HG03159 (cell line): Measurements from ENCODE around the gene NSG2.

ENCODE experiments used
- ATAC-seq: cut with Tn5 transposase; IDR thresholded peaks from one replicate; pipeline ENCODE4 v1.9.1; 2021; ENCODE audit warnings: mild to moderate bottlenecking, moderate library complexity; ENCODE audit not compliant: unreplicated experiment

NSG2 gene

DNA sequence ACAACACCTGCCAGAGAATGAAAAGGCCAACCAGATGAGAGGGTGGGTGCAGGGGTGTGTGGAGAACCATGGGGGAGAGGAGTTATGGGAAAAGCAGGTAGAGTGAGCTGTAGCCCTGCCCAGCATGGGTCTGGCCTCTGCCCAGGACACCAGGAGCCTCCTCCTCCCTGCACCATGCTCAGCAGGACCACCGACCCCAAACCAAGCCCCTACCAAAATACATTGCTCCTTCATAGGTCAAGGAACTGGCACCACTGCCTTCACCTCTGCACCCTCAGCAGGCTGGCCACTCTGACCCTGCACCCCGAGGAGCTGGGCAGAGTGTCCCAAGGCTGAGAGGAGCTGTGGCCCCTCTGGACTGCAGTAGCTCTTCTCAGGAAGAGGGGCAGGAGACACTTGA lies 102.0 kb downstream of the NSG2 start:
- no peak for ATAC-seq

DNA sequence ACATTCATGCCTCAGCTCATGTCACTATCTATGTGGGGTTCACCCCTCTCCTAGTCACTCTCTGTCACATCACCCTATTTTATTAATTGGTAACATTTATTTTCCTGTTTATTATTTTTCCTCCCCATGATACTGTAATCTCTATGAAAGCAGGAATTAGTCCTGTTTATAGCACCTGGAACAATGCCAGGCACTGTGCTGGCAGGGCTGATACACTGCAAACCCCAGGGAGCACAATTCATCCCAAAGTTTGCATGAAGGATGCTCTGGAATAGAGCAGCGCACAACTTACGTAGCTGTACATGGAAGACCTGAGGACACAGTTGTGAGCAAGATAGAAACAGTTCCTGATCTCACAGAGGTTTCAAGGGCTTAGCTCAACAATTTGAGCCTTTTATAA lies 103.2 kb downstream of the NSG2 start:
- ATAC-seq, result no peak

DNA sequence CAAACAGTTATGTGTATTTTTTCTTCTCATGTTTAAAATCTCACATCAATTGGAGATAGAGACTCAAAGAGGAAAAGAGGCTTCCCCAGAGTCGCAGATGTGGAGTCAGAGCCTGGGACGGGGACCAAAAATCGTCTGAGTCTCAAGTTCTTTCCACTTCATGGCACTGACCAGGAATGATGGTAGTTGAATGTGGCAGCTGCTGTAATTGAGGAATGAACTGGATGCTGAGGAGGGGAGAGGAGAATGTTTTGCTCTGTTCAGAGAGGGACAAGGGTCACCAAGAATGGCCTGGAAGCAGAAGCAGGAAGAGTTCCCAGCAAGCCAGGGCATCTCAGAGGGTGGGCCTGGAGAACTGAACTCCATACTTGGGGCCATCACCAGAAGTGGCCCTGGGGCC lies 103.9 kb downstream of the NSG2 start:
- ATAC-seq, result no peak

- no peak for ATAC-seq
Observed at GRCh38 chr5:174149989-174150388, 104.5 kb downstream of the NSG2 start.

GRCh38 chr5:174151599-174152181 lies 106.2 kb downstream of the NSG2 start:
- ATAC-seq, result no peak

GRCh38 chr5:174154559-174154958 lies 109.1 kb downstream of the NSG2 start:
- ATAC-seq, result no peak

GRCh38 chr5:174155281-174155680 lies 109.8 kb downstream of the NSG2 start:
- ATAC-seq, result no peak

GRCh38 chr5:174155706-174156105 lies 110.2 kb downstream of the NSG2 start:
- no peak for ATAC-seq

DNA sequence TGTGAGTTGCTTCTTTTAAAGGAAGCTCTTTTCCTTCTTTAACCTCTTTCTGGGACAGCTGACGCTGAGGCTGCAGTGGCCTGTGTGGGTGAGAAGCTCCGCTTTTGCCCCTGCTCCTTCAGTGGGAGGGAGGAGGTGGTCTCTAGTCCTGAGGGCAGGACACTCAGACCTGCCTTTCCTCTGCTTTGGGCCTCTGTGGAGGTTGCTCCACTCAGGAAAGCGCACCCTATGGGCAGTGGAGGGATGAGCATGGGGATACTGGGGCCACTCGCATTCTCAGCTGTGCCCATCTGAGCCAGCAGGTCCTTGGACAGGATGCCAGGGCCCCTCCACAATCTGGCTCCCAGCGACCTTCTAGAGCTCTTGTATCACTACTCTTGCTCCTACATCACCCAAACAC lies 111.5 kb downstream of the NSG2 start:
- no peak for ATAC-seq
